Mesendoderm (in vitro differentiated cells): ENCODE data around the gene CRIM1.
A peak's percentile ranks its signal among the peaks of the same experiment; 100 is the strongest.

Experiments used
- DNase-seq: peaks from one replicate; pipeline ENCODE4 v3.0.0; 2013
- H2AK5ac ChIP-seq: 2 replicates; pipeline ENCODE4 v1.6.1; 2013; ENCODE audit warnings: low read length, inconsistent platforms
- H2BK120ac ChIP-seq: 2 replicates; pipeline ENCODE4 v1.6.1; 2013; ENCODE audit warnings: low read depth, mild to moderate bottlenecking, low read length, moderate library complexity, mixed read lengths
- H2BK15ac ChIP-seq: replicated peaks from 2 replicates; pipeline ENCODE4 v1.6.1; 2013; ENCODE audit warnings: low read depth, mild to moderate bottlenecking, moderate library complexity
- H2BK5ac ChIP-seq: 2 replicates; pipeline ENCODE4 v1.6.1; 2013; ENCODE audit warnings: low read length, inconsistent platforms
- H3K18ac ChIP-seq: 2 replicates; pipeline ENCODE4 v1.6.1; 2013; ENCODE audit warnings: mild to moderate bottlenecking, low read length, mixed read lengths
- H3K23ac ChIP-seq: one replicate; pipeline ENCODE4 v1.6.1; 2013; ENCODE audit warnings: low read length
- H3K27ac ChIP-seq: 2 replicates; pipeline ENCODE4 v1.5.1; 2013; ENCODE audit warnings: low read depth, mild to moderate bottlenecking, inconsistent platforms, low read length, moderate library complexity
- H3K27me3 ChIP-seq: 2 replicates; pipeline ENCODE4 v1.6.1; 2013; ENCODE audit warnings: low read length, control low read depth, mild to moderate bottlenecking, inconsistent platforms; ENCODE audit not compliant: insufficient read depth, poor library complexity
- H3K36me3 ChIP-seq: 2 replicates; pipeline ENCODE4 v1.6.1; 2013; ENCODE audit warnings: low read length, inconsistent platforms; ENCODE audit not compliant: control insufficient read depth, insufficient read depth
- H3K4ac ChIP-seq: one replicate; pipeline ENCODE4 v1.6.1; 2013; ENCODE audit warnings: low read depth, mild to moderate bottlenecking, low read length, moderate library complexity
- H3K4me1 ChIP-seq: 2 replicates; pipeline ENCODE4 v1.6.1; 2013; ENCODE audit warnings: low read depth, low read length, inconsistent platforms; ENCODE audit not compliant: control insufficient read depth
- H3K4me2 ChIP-seq: 2 replicates; pipeline ENCODE4 v1.6.1; 2013; ENCODE audit warnings: low read length
- H3K4me3 ChIP-seq: 2 replicates; pipeline ENCODE4 v1.5.1; 2013; ENCODE audit warnings: mild to moderate bottlenecking, low read length
- H3K56ac ChIP-seq: one replicate; pipeline ENCODE4 v1.6.1; 2013; ENCODE audit warnings: low read length
- H3K79me1 ChIP-seq: 2 replicates; pipeline ENCODE4 v1.6.1; 2013; ENCODE audit warnings: low read length, inconsistent platforms
- H3K79me2 ChIP-seq: 2 replicates; pipeline ENCODE4 v1.6.1; 2013; ENCODE audit warnings: mild to moderate bottlenecking, low read length; ENCODE audit not compliant: control insufficient read depth, insufficient read depth
- H3K9ac ChIP-seq: 2 replicates; pipeline ENCODE4 v1.6.1; 2013; ENCODE audit warnings: low read length, inconsistent platforms
- H4K5ac ChIP-seq: one replicate; pipeline ENCODE4 v1.6.1; 2013; ENCODE audit warnings: low read length
- H4K8ac ChIP-seq: one replicate; pipeline ENCODE4 v1.6.1; 2013; ENCODE audit warnings: low read depth, mild to moderate bottlenecking, control low read depth, low read length, moderate library complexity
- WGBS: extraction: QIAGEN DNeasy Blood & Tissue Kit; methylation state at CpG from one replicate; pipeline ENCODE4 v1.1.7; 2013; ENCODE audit warnings: low lambda C conversion rate, missing lambda C conversion rate; ENCODE audit not compliant: insufficient coverage; ENCODE audit errors: extremely low coverage; 5-methylcytosine and 5-hydroxymethylcytosine counted together

The CRIM1 gene

DNA sequence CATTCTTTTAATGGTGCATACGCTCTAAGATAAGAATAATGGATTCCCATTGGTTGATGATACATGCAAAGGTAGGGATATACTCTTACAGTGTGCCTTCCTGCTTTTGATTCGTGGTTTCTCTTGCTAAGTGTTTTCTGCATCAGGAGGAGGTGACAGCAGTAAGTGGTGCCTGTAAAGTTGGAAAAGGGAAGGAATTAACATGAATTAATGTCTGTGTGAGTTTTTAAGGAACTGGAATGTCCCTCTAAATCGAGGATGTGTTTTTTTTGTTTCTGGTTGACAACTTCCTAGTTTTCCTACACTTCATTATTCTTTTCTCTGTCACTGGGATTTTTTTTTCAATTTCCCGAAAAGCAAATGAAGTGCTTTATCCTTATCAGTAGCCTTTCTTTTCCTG, 54.4 kb downstream of the CRIM1 start:
- no peak overlapping the region for H3K4me3 ChIP-seq
- no peak overlapping the region for H2BK15ac ChIP-seq
- no peak overlapping the region for H3K23ac ChIP-seq
- no peaks in the 10 kb centered on the region for H3K36me3 ChIP-seq
- H3K79me1 ChIP-seq = peaks cover 6% of the 10 kb centered on the region
- H2BK120ac ChIP-seq = no peak overlapping the region
- no peak overlapping the region for H3K18ac ChIP-seq
- no peak overlapping the region for H3K9ac ChIP-seq
- H3K79me2 ChIP-seq = peaks cover 23% of the 10 kb centered on the region
- H3K4me1 ChIP-seq = peaks cover 4% of the 10 kb centered on the region
- no peak overlapping the region for H3K4ac ChIP-seq
- no peaks in the 10 kb centered on the region for H3K27me3 ChIP-seq
- no peak overlapping the region for H4K5ac ChIP-seq
- no peak overlapping the region for H2AK5ac ChIP-seq
- H2BK5ac ChIP-seq = no peak overlapping the region
- no peak overlapping the region for H3K27ac ChIP-seq
- no peak overlapping the region for H3K56ac ChIP-seq
- WGBS = no CpG with 5 or more reads among the region's 4 CpGs
- H4K8ac ChIP-seq = no peak overlapping the region
- no peak overlapping the region for H3K4me2 ChIP-seq
- DNase-seq = no peak

DNA sequence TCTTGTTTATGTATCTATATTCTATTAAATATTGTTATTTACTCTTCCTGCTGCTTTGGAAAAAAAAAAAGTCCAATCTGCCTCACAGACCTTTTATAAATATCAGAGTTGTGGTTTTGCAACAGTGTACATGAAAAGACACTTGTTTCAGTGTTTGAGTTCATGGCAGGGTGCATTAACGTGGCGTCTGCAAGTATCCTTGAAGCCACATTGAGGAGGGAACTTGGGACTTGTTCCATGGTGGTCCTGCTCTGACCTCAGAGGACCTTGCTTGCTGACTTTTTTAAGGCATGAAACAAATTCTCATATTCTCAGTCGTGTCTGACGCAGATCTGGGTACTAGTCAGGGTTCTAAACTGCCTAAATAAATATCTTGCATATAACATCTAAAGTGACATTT, 55.1 kb downstream of the CRIM1 start:
- H3K4ac ChIP-seq = no peak overlapping the region
- H4K8ac ChIP-seq = no peak overlapping the region
- peaks cover 4% of the 10 kb centered on the region for H3K4me1 ChIP-seq
- no peak overlapping the region for H2AK5ac ChIP-seq
- H3K79me2 ChIP-seq = peaks cover 29% of the 10 kb centered on the region
- H3K79me1 ChIP-seq = peaks cover 10% of the 10 kb centered on the region
- no peak overlapping the region for H3K18ac ChIP-seq
- no peak overlapping the region for H3K27ac ChIP-seq
- no peak overlapping the region for H3K4me3 ChIP-seq
- DNase-seq = no peak
- no peak overlapping the region for H2BK5ac ChIP-seq
- H3K56ac ChIP-seq = no peak overlapping the region
- H3K27me3 ChIP-seq = no peaks in the 10 kb centered on the region
- H3K23ac ChIP-seq = no peak overlapping the region
- no peak overlapping the region for H3K9ac ChIP-seq
- no peak overlapping the region for H4K5ac ChIP-seq
- WGBS = no CpG with 5 or more reads among the region's 4 CpGs
- no peak overlapping the region for H2BK120ac ChIP-seq
- H3K4me2 ChIP-seq = no peak overlapping the region
- H2BK15ac ChIP-seq = no peak overlapping the region
- H3K36me3 ChIP-seq = no peaks in the 10 kb centered on the region

DNA sequence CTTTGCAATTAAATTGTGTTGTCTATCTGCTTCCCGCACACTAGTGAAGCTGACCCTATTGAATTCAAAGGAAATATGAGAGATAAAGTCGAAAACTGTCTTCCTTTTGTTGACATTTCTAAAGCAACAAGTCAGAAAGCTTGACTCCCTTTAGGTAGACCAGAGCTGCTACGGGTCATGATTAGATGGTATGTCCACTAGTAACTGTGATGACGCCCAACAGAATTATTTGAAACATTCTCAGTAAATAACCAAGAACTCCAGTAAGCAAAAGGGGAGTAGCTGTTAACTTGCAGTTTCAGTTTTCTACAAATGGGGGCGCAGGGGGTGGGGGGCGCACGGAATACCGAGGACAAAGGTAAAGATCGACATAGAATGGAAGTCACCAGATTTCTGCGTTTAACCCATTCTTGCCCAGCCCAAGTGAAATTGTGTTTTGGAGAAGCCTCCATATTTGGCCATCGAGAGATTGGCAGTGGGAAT, 56.4 kb downstream of the CRIM1 start:
- Histone ChIP-seq H3K27ac (no peak overlapping the region), H3K79me1 (peaks cover 10% of the 10 kb centered on the region), H3K4me1 (peaks cover 4% of the 10 kb centered on the region), H3K9ac (no peak overlapping the region), H3K79me2 (peaks cover 29% of the 10 kb centered on the region), H3K23ac (no peak overlapping the region), H3K4ac (no peak overlapping the region), H3K4me2 (no peak overlapping the region), H2BK120ac (no peak overlapping the region), H4K5ac (no peak overlapping the region), H3K27me3 (no peaks in the 10 kb centered on the region), H3K56ac (no peak overlapping the region), H2AK5ac (no peak overlapping the region), H3K18ac (peak overlapping the region; percentile 14), H2BK5ac (no peak overlapping the region), H4K8ac (no peak overlapping the region), H3K4me3 (no peak overlapping the region), H2BK15ac (no peak overlapping the region), H3K36me3 (no peaks in the 10 kb centered on the region)
- WGBS = no CpG with 5 or more reads among the region's 11 CpGs
- DNase-seq = peak; percentile 67

DNA sequence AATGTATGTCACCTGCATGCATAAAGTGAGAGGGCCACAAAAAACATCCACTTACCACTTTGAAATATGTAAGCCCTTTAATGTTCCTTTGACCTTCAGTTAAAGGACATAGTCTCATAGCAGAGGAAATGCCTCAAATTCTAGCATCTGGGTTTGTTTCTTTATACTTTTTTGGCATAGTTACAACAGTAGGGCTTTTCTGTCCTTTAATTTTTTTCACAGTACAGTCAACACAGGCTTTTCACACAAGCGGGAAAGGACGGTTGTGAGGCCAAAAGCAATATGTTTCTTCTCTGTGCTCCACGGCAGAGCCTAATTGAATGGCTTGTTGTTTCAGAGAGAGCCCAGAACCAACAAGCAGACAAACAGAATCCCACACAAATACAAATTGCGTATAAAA, 57.6 kb downstream of the CRIM1 start:
- H3K4me2 ChIP-seq = no peak overlapping the region
- H3K79me2 ChIP-seq = peaks cover 31% of the 10 kb centered on the region
- no peak overlapping the region for H3K4ac ChIP-seq
- H3K27me3 ChIP-seq = no peaks in the 10 kb centered on the region
- WGBS = no CpG with 5 or more reads among the region's 4 CpGs
- no peak overlapping the region for H3K27ac ChIP-seq
- H2BK5ac ChIP-seq = no peak overlapping the region
- no peak overlapping the region for H3K23ac ChIP-seq
- no peak overlapping the region for H4K8ac ChIP-seq
- H4K5ac ChIP-seq = no peak overlapping the region
- H3K79me1 ChIP-seq = peaks cover 12% of the 10 kb centered on the region
- no peak overlapping the region for H2AK5ac ChIP-seq
- H3K4me3 ChIP-seq = no peak overlapping the region
- DNase-seq = no peak
- H3K36me3 ChIP-seq = no peaks in the 10 kb centered on the region
- H2BK120ac ChIP-seq = no peak overlapping the region
- no peak overlapping the region for H3K9ac ChIP-seq
- no peak overlapping the region for H2BK15ac ChIP-seq
- H3K18ac ChIP-seq = no peak overlapping the region
- no peak overlapping the region for H3K56ac ChIP-seq
- peaks cover 4% of the 10 kb centered on the region for H3K4me1 ChIP-seq

DNA sequence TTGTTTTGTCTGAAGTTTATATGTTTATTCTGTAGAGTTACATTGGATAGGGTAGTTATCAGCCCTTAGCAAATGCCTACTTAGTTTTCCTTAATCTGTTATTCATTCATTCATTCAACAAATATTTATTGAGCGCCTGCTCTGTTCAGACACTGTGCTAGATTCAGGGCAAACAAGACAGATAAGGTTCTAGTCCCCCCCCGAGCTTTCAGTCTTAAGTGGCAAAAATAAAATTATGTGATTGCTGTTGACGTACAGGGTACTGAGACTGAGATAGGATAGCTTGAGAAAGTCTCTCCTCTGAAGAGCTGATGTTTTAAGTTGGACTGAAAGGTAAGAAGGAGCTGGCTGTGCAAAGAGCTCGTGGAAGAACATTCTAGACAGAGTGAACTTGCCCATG, 58.7 kb downstream of the CRIM1 start:
- Histone ChIP-seq H3K56ac (no peak overlapping the region), H3K27ac (no peak overlapping the region), H3K36me3 (no peaks in the 10 kb centered on the region), H2AK5ac (no peak overlapping the region), H3K23ac (no peak overlapping the region), H3K79me1 (peaks cover 11% of the 10 kb centered on the region), H3K4me2 (no peak overlapping the region), H2BK5ac (no peak overlapping the region), H3K27me3 (no peaks in the 10 kb centered on the region), H3K4me1 (peaks cover 4% of the 10 kb centered on the region), H3K4me3 (no peak overlapping the region), H2BK15ac (no peak overlapping the region), H3K79me2 (peaks cover 37% of the 10 kb centered on the region), H3K4ac (no peak overlapping the region), H3K9ac (no peak overlapping the region), H4K8ac (no peak overlapping the region), H3K18ac (no peak overlapping the region), H4K5ac (no peak overlapping the region), H2BK120ac (no peak overlapping the region)
- WGBS = no CpG with 5 or more reads among the region's 4 CpGs
- no peak for DNase-seq

DNA sequence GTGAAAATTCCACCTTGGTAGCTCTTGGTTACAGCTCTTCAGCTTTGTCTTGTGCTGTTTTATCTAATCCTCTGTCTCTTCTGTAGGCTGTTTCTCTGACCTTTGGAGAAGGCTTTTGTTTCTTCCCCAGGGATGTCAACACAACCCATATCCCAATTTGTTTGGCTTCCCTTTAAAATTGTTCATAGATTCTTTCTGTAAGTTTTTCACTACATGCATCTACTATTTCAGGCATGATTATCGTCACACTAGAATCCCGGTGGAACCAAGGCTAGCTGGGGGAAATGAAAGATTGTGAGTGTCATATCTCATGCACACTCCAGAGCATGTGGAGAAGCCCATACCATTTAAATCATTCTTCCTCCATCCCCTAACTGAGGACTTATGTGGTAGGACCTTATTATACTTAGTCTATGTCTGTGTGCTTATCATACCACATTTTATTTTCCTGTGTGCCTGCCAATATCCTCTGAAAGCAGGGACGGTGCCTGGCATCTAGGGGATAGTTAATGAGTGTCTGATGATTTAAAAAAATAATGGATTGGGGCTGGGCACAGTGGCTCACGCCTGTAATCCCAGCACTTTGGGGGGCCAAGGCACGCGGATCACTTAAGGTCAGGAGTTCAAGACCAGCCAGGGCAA, 59.9 kb downstream of the CRIM1 start:
- Histone ChIP-seq H4K8ac (no peak overlapping the region), H3K27ac (no peak overlapping the region), H3K23ac (no peak overlapping the region), H4K5ac (no peak overlapping the region), H3K4ac (no peak overlapping the region), H2BK15ac (no peak overlapping the region), H3K36me3 (no peaks in the 10 kb centered on the region), H2BK5ac (no peak overlapping the region), H3K56ac (no peak overlapping the region), H3K79me2 (peaks cover 39% of the 10 kb centered on the region), H2AK5ac (no peak overlapping the region), H3K27me3 (no peaks in the 10 kb centered on the region), H3K4me2 (no peak overlapping the region), H3K9ac (no peak overlapping the region), H3K4me1 (peaks cover 4% of the 10 kb centered on the region), H3K18ac (no peak overlapping the region), H3K4me3 (no peak overlapping the region), H2BK120ac (no peak overlapping the region), H3K79me1 (peaks cover 13% of the 10 kb centered on the region)
- no CpG with 5 or more reads among the region's 6 CpGs for WGBS
- DNase-seq = no peak
